Fibroblast of lung (primary cell): ENCODE measurements around the gene SMIM27. TPM values are rescaled to one million over a fixed set of nuclear protein-coding genes. Genes with fewer than 3 reads are reported as not detected.

Experiments
- DNase-seq, 2 donors: peaks; one replicate each; pipeline versions ENCODE4 v3.0.0 to v3.0.0-alpha.2; 2010; ENCODE audit warnings: low read depth in 2 of 2
- H2AFZ ChIP-seq: 2 replicates; pipeline ENCODE4 v1.5.1; 2012; ENCODE audit warnings: low read length, control low read depth, inconsistent platforms
- H3K27ac ChIP-seq: 2 replicates; pipeline ENCODE4 v1.5.1; 2011; ENCODE audit warnings: low read length, control low read depth; ENCODE audit not compliant: insufficient read depth
- H3K27me3 ChIP-seq: 2 replicates; pipeline ENCODE4 v1.5.1; 2011; ENCODE audit warnings: mild to moderate bottlenecking, low read length; ENCODE audit not compliant: control insufficient read depth, insufficient read depth
- H3K36me3 ChIP-seq: 2 replicates; pipeline ENCODE4 v1.5.1; 2011; ENCODE audit warnings: low read length; ENCODE audit not compliant: control insufficient read depth, insufficient read depth
- H3K4me1 ChIP-seq: 2 replicates; pipeline ENCODE4 v1.5.1; 2011; ENCODE audit warnings: low read length; ENCODE audit not compliant: control insufficient read depth, insufficient read depth; ENCODE audit errors: extremely low read depth
- H3K4me2 ChIP-seq: 2 replicates; pipeline ENCODE4 v1.5.1; 2011; ENCODE audit warnings: low read length, control low read depth; ENCODE audit not compliant: insufficient read depth; ENCODE audit errors: extremely low read depth
- H3K4me3 ChIP-seq, 4 experiments: fragments of 200-600 bp in 1 of 4; sonication (generic) in 1 of 4; replicated peaks in 1 of 4; 2 replicates each; pipeline ENCODE4 v1.5.1; 2011 to 2016; ENCODE audit warnings: low read length in 4 of 4, low read depth in 3 of 4, mild to moderate bottlenecking in 3 of 4, control low read depth in 2 of 4, inconsistent platforms in 1 of 4, mixed read lengths in 1 of 4; ENCODE audit not compliant: insufficient read depth in 1 of 4; ENCODE audit errors: control extremely low read depth in 1 of 4
- H3K79me2 ChIP-seq: 2 replicates; pipeline ENCODE4 v1.5.1; 2012; ENCODE audit warnings: mild to moderate bottlenecking, low read length, inconsistent platforms; ENCODE audit not compliant: control insufficient read depth, insufficient read depth
- H3K9ac ChIP-seq: 2 replicates; pipeline ENCODE4 v1.5.1; 2011; ENCODE audit warnings: mild to moderate bottlenecking, low read length, control low read depth; ENCODE audit not compliant: insufficient read depth
- H3K9me3 ChIP-seq: 2 replicates; pipeline ENCODE4 v1.5.1; 2012; ENCODE audit warnings: low read depth, low read length; ENCODE audit not compliant: control insufficient read depth, insufficient read depth
- H4K20me1 ChIP-seq: 2 replicates; pipeline ENCODE4 v1.5.1; 2011; ENCODE audit warnings: low read length; ENCODE audit not compliant: control insufficient read depth, insufficient read depth; ENCODE audit errors: extremely low read depth
- EZH2 ChIP-seq: IDR thresholded peaks from 2 replicates; pipeline ENCODE4 v1.5.1; 2012; ENCODE audit warnings: low read length, control low read depth, mild to moderate bottlenecking; ENCODE audit errors: missing control alignments
- polyA plus RNA-seq, 2 donors: library from polyadenylated mRNA; depleted of rRNA in 1 of 2; stranded (reverse) in 1 of 2; unstranded in 1 of 2; fragments of >200 nt; gene quantifications; 2 replicates each; pipeline ENCODE4 v1.2.1, GENCODE V29; 2011 to 2012; ENCODE audit warnings: missing spikeins in 1 of 2
- total RNA-seq: library from RNA; depleted of rRNA; stranded (reverse); fragments of >200 nt; gene quantifications from 2 replicates; pipeline ENCODE4 v1.2.1, GENCODE V29; 2014
- TF ChIP-seq, protein P1 (sequence below), 2 donors: IDR thresholded peaks in 1 of 2; conservative IDR thresholded peaks in 1 of 2; 1 replicate in 1 of 2; 2 replicates in 1 of 2; pipeline ENCODE4 v1.5.1; 2011 to 2012; ENCODE audit warnings: low read length in 2 of 2, control low read depth in 1 of 2, inconsistent platforms in 1 of 2, low read depth in 1 of 2, mild to moderate bottlenecking in 1 of 2

The SMIM27 gene
- total and polyA plus RNA-seq, 2 donors (not counting 1 experiment from before 2014, with no cell fraction given): 2.7 to 8.3 TPM

DNA sequence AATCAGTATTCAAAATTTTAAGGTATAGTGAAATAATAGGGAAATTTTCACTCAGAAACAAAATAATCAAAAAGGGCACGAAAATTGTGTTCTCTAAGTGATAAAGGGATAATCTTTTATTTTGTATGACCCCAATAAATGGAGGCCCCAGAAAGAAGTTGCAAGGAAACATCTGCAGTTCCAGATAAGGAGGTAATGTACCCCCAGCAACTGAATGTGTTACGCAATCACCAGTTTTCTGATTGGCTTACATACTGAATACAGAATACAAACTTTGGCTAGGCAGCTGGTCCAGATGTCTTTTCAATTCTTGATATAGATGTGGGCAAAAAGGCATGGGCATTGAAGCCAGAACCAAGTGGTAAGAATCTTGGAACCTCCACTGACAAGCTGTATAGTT, 2.0 kb downstream of the SMIM27 start:
- Histone ChIP-seq H3K4me1 (no peaks in the 10 kb centered on the region), H3K36me3 (no peaks in the 10 kb centered on the region), H3K4me2 (no peak overlapping the region), H3K4me3 (no peak overlapping the region), H4K20me1 (no peaks in the 10 kb centered on the region), H3K9ac (no peak overlapping the region), H2AFZ (no peak overlapping the region), H3K27me3 (no peaks in the 10 kb centered on the region), H3K9me3 (no peaks in the 10 kb centered on the region), H3K27ac (no peak overlapping the region), H3K79me2 (peaks cover 28% of the 10 kb centered on the region)
- TF ChIP-seq, protein P1, sequence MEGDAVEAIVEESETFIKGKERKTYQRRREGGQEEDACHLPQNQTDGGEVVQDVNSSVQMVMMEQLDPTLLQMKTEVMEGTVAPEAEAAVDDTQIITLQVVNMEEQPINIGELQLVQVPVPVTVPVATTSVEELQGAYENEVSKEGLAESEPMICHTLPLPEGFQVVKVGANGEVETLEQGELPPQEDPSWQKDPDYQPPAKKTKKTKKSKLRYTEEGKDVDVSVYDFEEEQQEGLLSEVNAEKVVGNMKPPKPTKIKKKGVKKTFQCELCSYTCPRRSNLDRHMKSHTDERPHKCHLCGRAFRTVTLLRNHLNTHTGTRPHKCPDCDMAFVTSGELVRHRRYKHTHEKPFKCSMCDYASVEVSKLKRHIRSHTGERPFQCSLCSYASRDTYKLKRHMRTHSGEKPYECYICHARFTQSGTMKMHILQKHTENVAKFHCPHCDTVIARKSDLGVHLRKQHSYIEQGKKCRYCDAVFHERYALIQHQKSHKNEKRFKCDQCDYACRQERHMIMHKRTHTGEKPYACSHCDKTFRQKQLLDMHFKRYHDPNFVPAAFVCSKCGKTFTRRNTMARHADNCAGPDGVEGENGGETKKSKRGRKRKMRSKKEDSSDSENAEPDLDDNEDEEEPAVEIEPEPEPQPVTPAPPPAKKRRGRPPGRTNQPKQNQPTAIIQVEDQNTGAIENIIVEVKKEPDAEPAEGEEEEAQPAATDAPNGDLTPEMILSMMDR (conservative IDR thresholded peaks at IDR 0.05 in 1 of 2, IDR thresholded peaks at IDR 0.05 in 1 of 2; ENCODE audit: low read depth in 1 of 2, low read length in 2 of 2): no peak
- TF ChIP-seq EZH2: no peak
- DNase-seq: peak in 1 of 2 donors; percentile 41

DNA sequence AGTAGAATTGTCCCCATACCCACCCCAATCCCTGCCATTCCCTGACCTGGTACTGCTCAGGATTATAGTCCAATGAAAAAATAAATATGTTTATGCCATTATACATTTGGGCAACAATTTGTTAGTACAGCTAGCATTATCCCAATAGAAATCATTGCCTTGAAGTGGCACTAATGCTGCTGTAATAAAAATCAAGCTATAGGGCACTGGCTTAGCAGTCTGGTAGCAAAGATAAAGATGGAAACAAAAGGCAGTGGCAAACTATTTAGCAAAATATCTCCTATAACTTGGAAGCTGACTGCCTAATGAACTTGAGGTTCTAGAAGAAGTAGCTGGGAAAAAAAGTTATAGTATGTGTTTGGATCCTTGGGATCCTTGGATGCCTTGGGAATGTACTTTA, 2.5 kb downstream of the SMIM27 start:
- H4K20me1 ChIP-seq: no peaks in the 10 kb centered on the region
- no peaks in the 10 kb centered on the region for H3K9me3 ChIP-seq
- no peaks in the 10 kb centered on the region for H3K4me1 ChIP-seq
- no peak overlapping the region for H3K4me3 ChIP-seq
- H3K9ac ChIP-seq: no peak overlapping the region
- no peak overlapping the region for H2AFZ ChIP-seq
- H3K4me2 ChIP-seq: no peak overlapping the region
- H3K79me2 ChIP-seq: peaks cover 23% of the 10 kb centered on the region
- no peaks in the 10 kb centered on the region for H3K36me3 ChIP-seq
- no peak overlapping the region for H3K27ac ChIP-seq
- DNase-seq: no peak
- TF ChIP-seq, protein P1 (conservative IDR thresholded peaks at IDR 0.05 in 1 of 2, IDR thresholded peaks at IDR 0.05 in 1 of 2; ENCODE audit: low read depth in 1 of 2, low read length in 2 of 2): no peak
- TF ChIP-seq EZH2: no peak
- no peaks in the 10 kb centered on the region for H3K27me3 ChIP-seq

DNA sequence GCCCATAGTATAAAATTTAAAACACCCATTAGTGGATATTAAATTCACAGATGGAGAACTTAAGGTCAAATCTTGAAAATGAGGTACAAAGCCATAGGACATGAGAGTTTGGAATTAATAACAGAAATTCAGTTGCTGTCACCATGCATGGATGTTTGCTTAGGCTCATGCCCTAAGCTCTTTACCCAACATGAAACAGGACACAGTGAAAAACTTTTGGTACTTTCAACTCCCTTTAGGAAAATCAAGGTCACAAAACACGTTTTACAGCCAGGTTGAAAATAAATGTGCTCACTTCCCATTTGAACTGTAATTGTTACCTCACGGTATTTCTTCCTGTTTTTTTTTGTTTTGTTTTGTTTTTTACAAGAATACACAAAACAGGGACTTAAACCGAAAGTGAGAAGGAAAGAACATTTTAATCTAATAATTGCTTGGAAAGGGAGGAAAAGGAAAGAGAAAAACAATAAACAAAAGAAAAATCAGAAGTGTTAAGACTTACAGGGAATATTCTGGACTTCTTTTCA, 6.3 kb downstream of the SMIM27 start:
- Histone ChIP-seq H3K27me3 (no peaks in the 10 kb centered on the region), H3K9ac (no peak overlapping the region), H3K4me3 (no peak overlapping the region), H3K4me2 (no peak overlapping the region), H3K9me3 (no peaks in the 10 kb centered on the region), H4K20me1 (no peaks in the 10 kb centered on the region), H3K4me1 (no peaks in the 10 kb centered on the region), H3K27ac (no peak overlapping the region), H3K36me3 (no peaks in the 10 kb centered on the region), H3K79me2 (peaks cover 1% of the 10 kb centered on the region), H2AFZ (no peak overlapping the region)
- no peak for TF ChIP-seq EZH2
- TF ChIP-seq, protein P1 (conservative IDR thresholded peaks at IDR 0.05 in 1 of 2, IDR thresholded peaks at IDR 0.05 in 1 of 2; ENCODE audit: low read depth in 1 of 2, low read length in 2 of 2): no peak
- DNase-seq: no peak
